SHP77 (cell line): ENCODE data around the gene A4GALT.
A peak's percentile ranks its signal among the peaks of the same experiment; 100 is the strongest.
"Not testable (repeated sequence)": the region's sequence is repeated elsewhere in the genome, so short reads cannot be mapped to it uniquely, and the experiment has no call there.

Experiments
- DNase-seq, 2 experiments: peaks; one replicate each; lab custom pipeline; 2025; lab: John Stamatoyannopoulos, UW

The A4GALT gene

GRCh38 chr22:42720263-42721044 is at the start of gene A4GALT:
Gene A4GALT, minus strand, starts transcription at chr22:42720870. Its CDS starts 26,919 bp downstream, at chr22:42693951.
- DNase-seq, result no peak

GRCh38 chr22:42770448-42770726 is 49.7 kb upstream of the A4GALT start:
- DNase-seq, result no peak

- no peak for DNase-seq
Measured at GRCh38 chr22:42769574-42770447, 49.1 kb upstream of the A4GALT start.

GRCh38 chr22:42769238-42769573 is 48.5 kb upstream of the A4GALT start:
- DNase-seq, result no peak

- peak; percentile 52 to 82 for DNase-seq
Measured at GRCh38 chr22:42768385-42769035, 47.8 kb upstream of the A4GALT start.

- no peak for DNase-seq
Measured at GRCh38 chr22:42766860-42767259, 46.2 kb upstream of the A4GALT start.

- DNase-seq, result no peak
Measured at GRCh38 chr22:42764895-42765363, 44.3 kb upstream of the A4GALT start.

GRCh38 chr22:42763965-42764480 is 43.4 kb upstream of the A4GALT start:
- no peak for DNase-seq

- DNase-seq, result peak in 1 of 2 experiments; percentile 44
Measured at GRCh38 chr22:42760806-42761565, 40.3 kb upstream of the A4GALT start.

GRCh38 chr22:42758931-42759629 is 38.4 kb upstream of the A4GALT start:
- no peak for DNase-seq

GRCh38 chr22:42755553-42755952 is 34.9 kb upstream of the A4GALT start:
- DNase-seq, result not testable (repeated sequence)

GRCh38 chr22:42755121-42755520 is 34.5 kb upstream of the A4GALT start:
- not testable (repeated sequence) for DNase-seq

- DNase-seq, result no peak
Measured at GRCh38 chr22:42754658-42755057, 34.0 kb upstream of the A4GALT start.

- DNase-seq, result no peak
Measured at GRCh38 chr22:42752912-42753311, 32.2 kb upstream of the A4GALT start.

GRCh38 chr22:42752230-42752746 is 31.6 kb upstream of the A4GALT start:
- no peak for DNase-seq

- not testable (repeated sequence) for DNase-seq
Measured at GRCh38 chr22:42750421-42750820, 29.8 kb upstream of the A4GALT start.

- no peak for DNase-seq
Measured at GRCh38 chr22:42747701-42748513, 27.2 kb upstream of the A4GALT start.

GRCh38 chr22:42745118-42745517 is 24.4 kb upstream of the A4GALT start:
- no peak for DNase-seq

GRCh38 chr22:42743501-42743991 is 22.9 kb upstream of the A4GALT start:
- no peak for DNase-seq

GRCh38 chr22:42742940-42743339 is 22.3 kb upstream of the A4GALT start:
- DNase-seq, result no peak
